ENCODE results near the gene USH2A.

Gene USH2A

DNA sequence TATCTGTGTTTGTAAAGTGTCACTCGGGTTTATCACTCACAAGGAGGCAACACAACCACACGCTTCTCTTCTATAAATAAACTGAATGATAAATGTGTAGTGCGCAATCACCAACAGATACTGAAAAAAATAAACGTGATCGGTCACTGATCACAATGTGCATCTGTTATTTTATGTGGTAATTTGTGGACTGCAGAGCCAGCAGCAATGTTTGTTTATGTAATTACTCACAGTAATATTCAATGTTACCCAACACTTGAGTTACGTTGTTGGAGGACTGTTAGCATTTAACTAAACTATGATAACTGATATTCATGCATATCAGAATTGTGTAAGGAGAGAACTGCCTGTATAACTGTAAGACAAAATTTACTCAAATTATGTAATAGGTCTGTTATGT, 129.6 kb downstream of the USH2A start:
- H4K20me1 ChIP-seq (ENCODE audit: low read depth, low read length): no peaks in the 10 kb centered on the region
- H3K9me2 ChIP-seq (replicated peaks; ENCODE audit: insufficient read depth, low read length): no peaks in the 10 kb centered on the region
- H3K4me3 ChIP-seq (ENCODE audit: insufficient read depth, low read length, poor library complexity, severe bottlenecking): no peak overlapping the region
- H3K9me3 ChIP-seq (ENCODE audit: insufficient read depth, low read length): no peaks in the 10 kb centered on the region
- no peak overlapping the region for H3K9ac ChIP-seq (ENCODE audit: low read length)
- H3K27me3 ChIP-seq (ENCODE audit: low read length): no peaks in the 10 kb centered on the region
- no peaks in the 10 kb centered on the region for H3K79me2 ChIP-seq (ENCODE audit: insufficient read depth, low read length)
- H3K27ac ChIP-seq (ENCODE audit: low read depth, low read length): no peak overlapping the region
- H2AFZ ChIP-seq (ENCODE audit: low read depth, low read length, severe bottlenecking): no peak overlapping the region
- H3F3A ChIP-seq (ENCODE audit: insufficient read depth): no peaks in the 10 kb centered on the region
- TF ChIP-seq EZH2phosphoT487 (conservative IDR thresholded peaks at IDR 0.05; ENCODE audit: low read length): no peak
- TF ChIP-seq CTCF (IDR thresholded peaks at IDR 0.05; ENCODE audit: insufficient read depth, low read length, poor library complexity, severe bottlenecking): no peak
- H3K4me2 ChIP-seq (ENCODE audit: low read depth, low read length, poor library complexity, severe bottlenecking): no peak overlapping the region
- H3K36me3 ChIP-seq (ENCODE audit: low read length): no peaks in the 10 kb centered on the region

DNA sequence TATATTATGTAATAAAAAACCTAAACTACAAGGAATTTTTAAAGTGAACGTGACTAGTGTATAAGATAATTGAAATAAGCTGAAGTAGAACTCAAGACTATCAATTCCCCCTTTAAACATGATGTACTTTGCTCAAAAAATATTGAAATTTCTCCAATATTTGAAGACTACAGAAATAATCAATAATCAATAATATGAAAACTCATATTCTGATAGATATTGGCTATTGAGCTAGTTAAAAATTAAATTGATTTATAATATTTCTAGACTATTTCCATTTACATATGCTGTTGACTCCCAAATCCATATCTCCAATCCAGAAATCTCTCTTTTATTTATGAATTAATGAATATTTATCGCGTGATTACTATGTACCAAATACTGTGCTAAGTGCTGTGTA, 133.2 kb downstream of the USH2A start:
- TF ChIP-seq CTCF (IDR thresholded peaks at IDR 0.05; ENCODE audit: insufficient read depth, low read length, poor library complexity, severe bottlenecking) (no peak), EZH2phosphoT487 (conservative IDR thresholded peaks at IDR 0.05; ENCODE audit: low read length) (no peak)
- Histone ChIP-seq H3K9me3 (ENCODE audit: insufficient read depth, low read length) (no peaks in the 10 kb centered on the region), H3K79me2 (ENCODE audit: insufficient read depth, low read length) (no peaks in the 10 kb centered on the region), H3K36me3 (ENCODE audit: low read length) (no peaks in the 10 kb centered on the region), H3K27ac (ENCODE audit: low read depth, low read length) (no peak overlapping the region), H3K4me3 (ENCODE audit: insufficient read depth, low read length, poor library complexity, severe bottlenecking) (no peak overlapping the region), H3K9me2 (replicated peaks; ENCODE audit: insufficient read depth, low read length) (no peaks in the 10 kb centered on the region), H2AFZ (ENCODE audit: low read depth, low read length, severe bottlenecking) (no peak overlapping the region), H4K20me1 (ENCODE audit: low read depth, low read length) (no peaks in the 10 kb centered on the region), H3K4me2 (ENCODE audit: low read depth, low read length, poor library complexity, severe bottlenecking) (no peak overlapping the region), H3K9ac (ENCODE audit: low read length) (no peak overlapping the region), H3F3A (ENCODE audit: insufficient read depth) (no peaks in the 10 kb centered on the region), H3K27me3 (ENCODE audit: low read length) (no peaks in the 10 kb centered on the region)

- no peaks in the 10 kb centered on the region for H3F3A ChIP-seq (ENCODE audit: insufficient read depth)
- H3K36me3 ChIP-seq (ENCODE audit: low read length): no peaks in the 10 kb centered on the region
- H3K79me2 ChIP-seq (ENCODE audit: insufficient read depth, low read length): no peaks in the 10 kb centered on the region
- TF ChIP-seq EZH2phosphoT487 (conservative IDR thresholded peaks at IDR 0.05; ENCODE audit: low read length) (no peak), CTCF (IDR thresholded peaks at IDR 0.05; ENCODE audit: insufficient read depth, low read length, poor library complexity, severe bottlenecking) (no peak)
- H3K4me3 ChIP-seq (ENCODE audit: insufficient read depth, low read length, poor library complexity, severe bottlenecking): no peak overlapping the region
- no peak overlapping the region for H3K27ac ChIP-seq (ENCODE audit: low read depth, low read length)
- H3K9ac ChIP-seq (ENCODE audit: low read length): no peak overlapping the region
- H2AFZ ChIP-seq (ENCODE audit: low read depth, low read length, severe bottlenecking): no peak overlapping the region
- no peaks in the 10 kb centered on the region for H3K9me2 ChIP-seq (replicated peaks; ENCODE audit: insufficient read depth, low read length)
- no peaks in the 10 kb centered on the region for H4K20me1 ChIP-seq (ENCODE audit: low read depth, low read length)
- no peaks in the 10 kb centered on the region for H3K9me3 ChIP-seq (ENCODE audit: insufficient read depth, low read length)
- H3K27me3 ChIP-seq (ENCODE audit: low read length): no peaks in the 10 kb centered on the region
- no peak overlapping the region for H3K4me2 ChIP-seq (ENCODE audit: low read depth, low read length, poor library complexity, severe bottlenecking)
Observed at GRCh38 chr1:216285052-216285451, 138.2 kb downstream of the USH2A start.

All from SU-DHL-6 (cell line).